Small intestine (tissue), 7 donors: ENCODE results near the gene ATRAID. TPM values are rescaled to one million over a fixed set of nuclear protein-coding genes. Genes with fewer than 3 reads are reported as not detected.
"Not testable (repeated sequence)": the region's sequence is repeated elsewhere in the genome, so short reads cannot be mapped to it uniquely, and the experiment has no call there.

Source experiments
- DNase-seq, 2 donors: peaks; one replicate each; pipeline versions ENCODE4 v3.0.0 to v3.0.0-alpha.2; 2013
- FAIRE-seq: peaks from 2 replicates; lab custom pipeline; 2012; peaks lifted over from hg19 to GRCh38; lab: Jason Lieb, UNC
- H3K27ac ChIP-seq, 3 donors: one replicate each; pipeline ENCODE4 v1.5.1; 2013; ENCODE audit warnings: low read length in 2 of 3, mild to moderate bottlenecking in 2 of 3, control low read depth in 1 of 3, inconsistent platforms in 1 of 3, low read depth in 1 of 3, moderate library complexity in 1 of 3
- H3K27me3 ChIP-seq, 3 donors: one replicate each; pipeline ENCODE4 v1.6.1; 2013; ENCODE audit warnings: low read length in 3 of 3, inconsistent platforms in 1 of 3; ENCODE audit not compliant: control insufficient read depth in 3 of 3, insufficient read depth in 3 of 3
- H3K36me3 ChIP-seq, 3 donors: one replicate each; pipeline ENCODE4 v1.6.1; 2013; ENCODE audit warnings: low read length in 3 of 3, inconsistent platforms in 1 of 3, low read depth in 1 of 3, mild to moderate bottlenecking in 1 of 3, moderate library complexity in 1 of 3; ENCODE audit not compliant: control insufficient read depth in 3 of 3, insufficient read depth in 2 of 3
- H3K4me1 ChIP-seq, 3 donors: one replicate each; pipeline ENCODE4 v1.6.1; 2013; ENCODE audit warnings: low read length in 2 of 3, inconsistent platforms in 1 of 3, low read depth in 1 of 3, mild to moderate bottlenecking in 1 of 3, moderate library complexity in 1 of 3; ENCODE audit not compliant: control insufficient read depth in 3 of 3, insufficient read depth in 2 of 3
- H3K4me3 ChIP-seq, 3 donors: one replicate each; pipeline ENCODE4 v1.5.1; 2013; ENCODE audit warnings: low read length in 3 of 3, control low read depth in 1 of 3, inconsistent platforms in 1 of 3, low read depth in 1 of 3, mild to moderate bottlenecking in 1 of 3, moderate library complexity in 1 of 3
- H3K9me3 ChIP-seq, 2 donors: one replicate each; pipeline ENCODE4 v1.6.1; 2013; ENCODE audit warnings: low read depth in 1 of 2, low read length in 1 of 2; ENCODE audit not compliant: control insufficient read depth in 2 of 2, insufficient read depth in 1 of 2
- WGBS, 3 donors: extraction: QIAGEN DNeasy Blood & Tissue Kit; methylation state at CpG; one replicate each; pipeline ENCODE4 v1.1.7; 2013; 5-methylcytosine and 5-hydroxymethylcytosine counted together
- polyA plus RNA-seq, 4 donors: library from polyadenylated mRNA; stranded (reverse) in 3 of 4; unstranded in 1 of 4; fragments of 200-250 nt in 3 of 4; fragments of 120-200 nt in 1 of 4; gene quantifications; one replicate each; pipeline versions ENCODE4 v1.2.1 to v1.2.3, GENCODE V29; 2013
- donor health status: healthy with polysubstance abuse.
- donor health status: control.
- donor health status: control.
- donor health status: Bipolar disorder and iron deficiency.
- donor health status: healthy.

The ATRAID gene
- polyA plus RNA-seq, 4 donors: 89.2 to 151 (median 109) TPM

DNA sequence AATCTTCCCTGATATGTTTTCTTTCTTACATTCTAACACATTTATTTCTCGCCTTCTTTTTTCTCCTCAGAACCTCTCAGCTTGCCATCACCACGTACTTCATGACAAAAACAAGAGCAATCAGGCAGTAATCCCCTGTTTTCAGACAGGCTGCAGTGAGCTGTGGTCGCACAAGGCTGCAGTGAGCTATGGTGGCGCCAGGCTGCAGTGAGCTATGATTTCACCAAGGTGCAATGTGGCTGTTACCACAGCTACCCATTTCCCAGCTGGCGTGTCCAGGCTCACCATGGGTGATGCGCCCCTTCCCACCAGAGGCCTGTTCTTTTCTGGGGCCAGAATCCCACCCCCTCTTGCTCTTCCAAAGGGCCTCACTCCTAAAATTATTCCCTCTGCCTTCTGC, 37.2 kb upstream of the ATRAID start:
- DNase-seq: no peak
- Histone ChIP-seq H3K27ac (no peak overlapping the region), H3K4me3 (no peak overlapping the region), H3K27me3 (peaks cover 0 to 16% (median 0%) of the 10 kb centered on the region in 3 donors), H3K4me1 (no peaks in the 10 kb centered on the region), H3K36me3 (no peaks in the 10 kb centered on the region), H3K9me3 (no peaks in the 10 kb centered on the region)
- no peak for FAIRE-seq
- WGBS, 3 donors: 79 to 86% (median 80%) methylated on average over 6 of the region's 6 CpGs

DNA sequence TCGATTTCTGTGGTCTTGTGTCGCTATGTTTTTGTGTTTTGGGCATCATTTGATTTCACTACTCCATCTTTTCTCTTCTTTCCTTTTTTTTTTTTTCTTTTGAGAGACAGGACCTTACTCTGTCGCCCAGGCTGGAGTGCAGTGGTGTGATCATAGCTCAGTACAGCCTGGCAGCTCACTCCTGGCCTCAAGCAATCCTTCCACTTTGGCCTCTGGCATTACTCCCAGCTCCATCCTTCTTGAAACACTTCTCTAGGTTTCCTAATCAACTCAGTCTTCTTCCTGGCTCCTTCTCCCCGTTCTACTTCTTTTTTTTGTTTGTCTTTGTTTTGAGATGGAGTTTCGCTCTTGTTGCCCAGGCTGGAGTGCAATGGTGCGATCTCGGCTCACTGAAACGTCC, 36.5 kb upstream of the ATRAID start:
- FAIRE-seq (no peak), DNase-seq (no peak)
- H3K9me3 ChIP-seq: no peaks in the 10 kb centered on the region
- no peaks in the 10 kb centered on the region for H3K4me1 ChIP-seq
- peaks cover 0 to 16% (median 0%) of the 10 kb centered on the region in 3 donors for H3K27me3 ChIP-seq
- H3K4me3 ChIP-seq: no peak overlapping the region
- no peaks in the 10 kb centered on the region for H3K36me3 ChIP-seq
- 67 to 73% (median 71%) methylated on average over 8 of the region's 8 CpGs for WGBS, 3 donors
- H3K27ac ChIP-seq: no peak overlapping the region

DNA sequence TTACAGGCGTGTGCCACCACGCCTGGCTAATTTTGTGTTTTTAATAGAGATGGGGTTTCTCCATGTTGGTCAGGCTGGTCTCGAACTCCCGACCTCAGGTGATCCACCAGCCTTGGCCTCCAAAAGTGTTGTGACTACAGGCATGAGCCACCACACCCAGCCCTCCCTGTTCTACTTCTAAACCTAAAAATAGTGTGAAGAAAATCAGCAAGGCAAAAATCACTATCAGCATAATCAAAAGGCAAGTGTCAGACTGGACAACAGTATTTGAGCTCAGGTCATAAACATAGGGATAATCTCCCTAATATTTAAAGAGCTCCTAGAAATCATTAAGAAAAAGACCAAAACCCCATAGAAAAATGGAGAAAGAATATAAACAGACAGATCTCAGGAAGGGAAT, 36.1 kb upstream of the ATRAID start:
- H3K4me3 ChIP-seq, FAIRE-seq, H3K27ac ChIP-seq, DNase-seq, H3K9me3 ChIP-seq, H3K4me1 ChIP-seq, H3K36me3 ChIP-seq: not testable (repeated sequence)
- 92 to 96% (median 94%) methylated on average over 4 of the region's 4 CpGs for WGBS, 3 donors
- H3K27me3 ChIP-seq: peaks cover 0 to 16% (median 0%) of the 10 kb centered on the region in 3 donors

DNA sequence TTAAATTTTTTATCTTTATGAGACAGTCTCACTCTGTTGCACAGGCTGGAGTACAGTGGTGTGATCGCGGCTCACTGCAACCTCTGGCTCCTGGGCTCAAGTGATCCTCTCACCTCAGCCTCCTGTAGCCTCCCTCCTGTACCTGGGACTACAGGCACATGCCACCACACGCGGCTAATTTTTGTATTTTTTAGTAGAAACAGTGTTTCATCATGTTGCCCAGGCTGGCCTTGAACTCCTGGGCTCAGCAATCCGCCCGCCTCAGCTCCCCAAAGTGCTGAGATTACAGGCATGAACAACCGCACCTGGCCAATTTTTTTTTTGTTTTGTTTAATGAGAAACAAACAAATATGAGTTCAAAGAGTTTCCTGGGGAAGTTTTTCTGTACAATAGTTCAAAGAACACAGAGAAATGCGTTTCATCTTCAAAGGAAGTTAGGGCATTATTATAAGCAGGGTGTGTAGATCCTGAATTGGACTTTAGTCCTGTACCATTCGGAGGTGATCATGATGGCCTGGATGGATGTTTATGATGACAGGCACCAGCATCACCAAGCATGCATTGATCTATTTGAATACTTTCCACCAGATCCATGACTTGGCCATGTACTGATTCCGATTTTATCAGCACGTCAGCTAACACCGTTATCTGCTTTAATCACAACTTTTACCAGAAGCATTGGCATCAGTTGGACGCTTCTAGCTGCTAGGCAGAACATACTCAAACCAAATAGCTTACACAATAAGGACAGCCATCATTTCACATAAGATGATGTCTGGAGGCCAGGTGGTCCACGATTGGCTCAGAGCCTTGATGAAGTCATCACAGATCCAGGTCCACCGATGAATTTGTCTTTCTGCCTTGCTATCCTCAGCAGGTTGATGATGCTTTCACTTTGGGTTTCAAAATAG, 34.1 kb upstream of the ATRAID start:
- H3K36me3 ChIP-seq: no peaks in the 10 kb centered on the region
- 21 to 62% (median 36%) methylated on average over 15 of the region's 15 CpGs for WGBS, 3 donors
- no peak overlapping the region for H3K4me3 ChIP-seq
- H3K4me1 ChIP-seq: no peaks in the 10 kb centered on the region
- FAIRE-seq (no peak), DNase-seq (peak in 1 of 2 donors; percentile 42)
- H3K27ac ChIP-seq: no peak overlapping the region
- H3K27me3 ChIP-seq: peaks cover 0 to 16% (median 0%) of the 10 kb centered on the region in 3 donors
- no peaks in the 10 kb centered on the region for H3K9me3 ChIP-seq

DNA sequence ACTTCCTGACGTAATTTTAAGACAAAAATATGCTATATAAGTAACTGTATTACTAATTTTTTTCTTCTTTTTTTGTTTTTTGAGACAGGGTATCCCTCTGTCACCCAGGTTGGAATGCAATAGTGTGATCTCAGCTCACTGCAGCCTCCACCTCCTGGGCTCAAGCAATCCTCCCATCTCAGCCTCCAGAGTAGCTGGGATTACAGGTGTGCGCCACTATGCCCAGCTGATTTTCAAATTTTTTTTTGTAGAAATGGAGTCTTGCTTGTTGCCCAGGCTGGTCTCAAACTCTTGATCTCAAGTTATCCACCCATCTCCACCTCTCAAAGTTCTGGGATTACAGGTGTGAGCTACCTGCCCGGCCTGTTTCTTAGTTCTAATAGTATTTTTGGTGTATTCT, 33.4 kb upstream of the ATRAID start:
- DNase-seq: no peak
- Histone ChIP-seq H3K9me3 (no peaks in the 10 kb centered on the region), H3K4me1 (no peaks in the 10 kb centered on the region), H3K36me3 (no peaks in the 10 kb centered on the region), H3K27me3 (peaks cover 0 to 11% (median 0%) of the 10 kb centered on the region in 3 donors), H3K27ac (no peak overlapping the region), H3K4me3 (no peak overlapping the region)
- no peak for FAIRE-seq
- 86 to 93% (median 90%) methylated on average over 3 of the region's 3 CpGs for WGBS, 3 donors

DNA sequence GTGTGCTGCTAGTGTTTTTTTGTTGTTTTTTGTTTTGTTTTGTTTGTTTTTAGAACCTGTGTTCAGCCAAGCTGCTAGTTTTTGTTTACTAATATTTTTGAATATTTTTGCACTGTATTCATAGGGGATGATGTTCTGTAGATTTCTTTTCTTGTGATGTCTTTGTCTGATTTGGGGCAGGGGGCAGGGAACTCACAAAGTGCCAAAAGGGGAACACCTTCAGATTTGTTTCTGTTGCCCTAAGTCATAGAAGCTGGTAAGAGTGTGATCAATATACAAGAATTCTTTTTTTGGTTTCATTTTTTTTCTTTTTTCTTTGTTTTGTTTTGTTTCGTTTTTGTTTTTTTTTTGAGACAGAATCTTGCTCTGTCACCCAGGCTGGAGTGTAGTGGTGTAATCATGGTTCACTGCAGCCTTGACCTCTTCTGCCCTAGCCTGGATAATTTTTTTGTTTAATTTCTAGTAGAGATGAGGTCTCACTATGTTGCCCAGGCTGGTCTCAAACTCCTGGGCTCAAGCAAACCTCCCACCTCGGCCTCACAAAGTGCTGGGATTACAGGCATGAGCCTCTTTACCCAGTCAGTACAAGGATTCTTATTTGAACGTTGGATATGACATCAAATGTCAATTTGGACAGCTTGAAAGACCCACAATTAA, 32.4 kb upstream of the ATRAID start:
- 54 to 68% (median 60%) methylated on average over 3 of the region's 3 CpGs for WGBS, 3 donors
- H3K4me1 ChIP-seq: no peaks in the 10 kb centered on the region
- no peaks in the 10 kb centered on the region for H3K9me3 ChIP-seq
- H3K4me3 ChIP-seq: no peak overlapping the region
- H3K36me3 ChIP-seq: no peaks in the 10 kb centered on the region
- no peak for DNase-seq
- FAIRE-seq: no peak
- H3K27ac ChIP-seq: no peak overlapping the region
- H3K27me3 ChIP-seq: peaks cover 0 to 9% (median 0%) of the 10 kb centered on the region in 3 donors

DNA sequence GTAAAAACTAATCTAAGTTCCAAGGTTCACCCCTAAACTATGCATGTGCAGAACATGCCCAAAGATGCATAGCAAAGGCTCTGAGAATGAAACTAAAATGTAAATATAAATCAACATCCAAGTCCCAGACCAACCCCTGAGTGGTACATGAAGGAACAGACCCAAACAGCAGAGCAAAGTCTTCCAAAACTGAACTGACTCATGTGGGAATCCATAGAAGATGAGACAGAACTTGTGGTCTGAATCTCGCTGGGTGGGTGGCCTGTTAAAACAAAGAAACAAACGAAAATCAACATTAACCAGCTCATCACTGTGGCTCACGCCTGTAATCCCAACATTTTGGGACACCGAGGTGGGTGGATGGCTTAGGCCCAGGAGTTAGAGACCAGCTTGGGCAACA, 29.5 kb upstream of the ATRAID start:
- WGBS, 3 donors: 60 to 65% (median 64%) methylated on average over 4 of the region's 4 CpGs
- FAIRE-seq: no peak

DNA sequence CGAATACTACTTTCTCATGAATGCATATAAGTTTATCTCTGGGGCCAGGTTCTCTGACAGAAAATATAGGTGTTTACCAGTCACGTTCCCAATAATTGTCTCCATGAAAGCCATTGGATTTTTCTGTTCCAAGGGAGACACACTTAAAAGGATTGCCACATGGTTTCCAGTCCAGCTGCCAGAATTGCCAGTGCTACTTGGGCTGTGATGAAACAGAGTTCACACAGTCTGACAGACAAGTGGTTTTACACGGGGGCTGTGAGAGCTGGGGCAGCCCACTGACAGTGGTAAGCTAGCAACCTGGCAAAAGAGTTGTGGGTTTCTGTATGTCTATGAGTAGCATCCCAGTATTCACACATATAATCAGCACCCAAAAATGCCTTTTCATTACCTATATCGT, 27.7 kb upstream of the ATRAID start:
- no peaks in the 10 kb centered on the region for H3K36me3 ChIP-seq
- H3K4me1 ChIP-seq: no peaks in the 10 kb centered on the region
- DNase-seq (no peak), FAIRE-seq (no peak)
- no peaks in the 10 kb centered on the region for H3K27me3 ChIP-seq
- 73 to 83% (median 75%) methylated on average over 4 of the region's 4 CpGs for WGBS, 3 donors
- H3K27ac ChIP-seq: peak overlapping the region in 1 of 3 donors; percentile 52
- H3K9me3 ChIP-seq: no peaks in the 10 kb centered on the region
- no peak overlapping the region for H3K4me3 ChIP-seq

More for the DNA sequence above, 29.5 kb upstream of the ATRAID start:
- Histone ChIP-seq H3K4me3 (no peak overlapping the region), H3K9me3 (no peaks in the 10 kb centered on the region), H3K36me3 (no peaks in the 10 kb centered on the region), H3K4me1 (no peaks in the 10 kb centered on the region), H3K27me3 (peaks cover 0 to 3% (median 0%) of the 10 kb centered on the region in 3 donors), H3K27ac (peak overlapping the region in 1 of 3 donors; percentile 71)
- DNase-seq: no peak
